WTC11 (cell line): ENCODE measurements around the gene AKAP11. TPM values are rescaled to one million over a fixed set of nuclear protein-coding genes. Genes with fewer than 3 reads are reported as not detected.

Source experiments
- ATAC-seq: fragments of 200-7000 bp; cut with Tn5 transposase; 2 replicates; pipeline ENCODE4 v1.10.0; 2021; ENCODE audit warnings: mild to moderate bottlenecking, moderate library complexity
- CTCF ChIA-PET: fragments of 300-600 bp; sonication (Branson Sonifier 250); formaldehyde crosslinking; loops from one replicate; lab custom pipeline; 2021; ENCODE audit warnings: antibody characterized with exemption; lab: Charles Lee
- POLR2A ChIA-PET: fragments of 350-600 bp; sonication (Branson Sonifier 250); formaldehyde crosslinking; loops from one replicate; lab custom pipeline; 2021; ENCODE audit warnings: antibody characterized with exemption; lab: Charles Lee
- DNase-seq: peaks from one replicate; pipeline ENCODE4 v3.0.0; 2021; ENCODE audit warnings: low spot score
- H3K27ac Mint-ChIP-seq: 2 replicates; pipeline ENCODE4 v1.8.0; 2021; ENCODE audit warnings: mixed read lengths
- H3K27me3 Mint-ChIP-seq: 2 replicates; pipeline ENCODE4 v1.8.0; 2021; ENCODE audit warnings: low read depth, mild to moderate bottlenecking, moderate library complexity, mixed read lengths
- H3K36me3 Mint-ChIP-seq: 2 replicates; pipeline ENCODE4 v1.8.0; 2021; ENCODE audit warnings: mixed read lengths
- H3K4me1 Mint-ChIP-seq: 2 replicates; pipeline ENCODE4 v1.8.0; 2022; ENCODE audit warnings: mixed read lengths
- H3K4me3 Mint-ChIP-seq: 2 replicates; pipeline ENCODE4 v1.8.0; 2021; ENCODE audit warnings: mild to moderate bottlenecking, moderate library complexity, mixed read lengths
- H3K9me3 Mint-ChIP-seq: 2 replicates; pipeline ENCODE4 v1.8.0; 2021; ENCODE audit warnings: mixed read lengths
- ETV6 ChIP-seq: sonication (generic); formaldehyde crosslinking; IDR thresholded peaks from 2 replicates; pipeline ENCODE4 v1.8.1; 2022; ENCODE audit warnings: mild to moderate bottlenecking, missing genetic modification reagents
- MAX ChIP-seq: sonication (generic); formaldehyde crosslinking; IDR thresholded peaks from 2 replicates; pipeline ENCODE4 v1.8.0; 2022; ENCODE audit warnings: mild to moderate bottlenecking, missing genetic modification reagents
- MYBL2 ChIP-seq: sonication (generic); formaldehyde crosslinking; IDR thresholded peaks from 2 replicates; pipeline ENCODE4 v1.8.1; 2023; ENCODE audit warnings: mild to moderate bottlenecking, moderate library complexity, missing genetic modification reagents
- NR2C2 ChIP-seq: sonication (generic); formaldehyde crosslinking; IDR thresholded peaks from 2 replicates; pipeline ENCODE4 v1.8.0; 2022; ENCODE audit warnings: mild to moderate bottlenecking, missing genetic modification reagents
- NR3C1 ChIP-seq: sonication (generic); formaldehyde crosslinking; conservative IDR thresholded peaks from 2 replicates; pipeline ENCODE4 v1.8.1; 2023; ENCODE audit warnings: low read depth, mild to moderate bottlenecking, missing genetic modification reagents
- RORB ChIP-seq: fragments of 250-450 bp; sonication (Bioruptor Pico); IDR thresholded peaks from 2 replicates; pipeline ENCODE4 v1.9.0; 2021; ENCODE audit warnings: mild to moderate bottlenecking
- SMAD3 ChIP-seq: sonication (generic); formaldehyde crosslinking; IDR thresholded peaks from 2 replicates; pipeline ENCODE4 v1.8.0; 2022; ENCODE audit warnings: missing genetic modification reagents, mild to moderate bottlenecking, borderline replicate concordance
- SP1 ChIP-seq: sonication (generic); formaldehyde crosslinking; conservative IDR thresholded peaks from 2 replicates; pipeline ENCODE4 v1.8.1; 2022; ENCODE audit warnings: missing genetic modification reagents
- TEAD1 ChIP-seq: sonication (generic); formaldehyde crosslinking; IDR thresholded peaks from 2 replicates; pipeline ENCODE4 v1.8.0; 2022; ENCODE audit warnings: mild to moderate bottlenecking, missing genetic modification reagents
- TEAD4 ChIP-seq: sonication (generic); formaldehyde crosslinking; IDR thresholded peaks from 2 replicates; pipeline ENCODE4 v1.8.0; 2022; ENCODE audit warnings: mild to moderate bottlenecking, missing genetic modification reagents
- ZNF219 ChIP-seq: sonication (generic); formaldehyde crosslinking; IDR thresholded peaks from 2 replicates; pipeline ENCODE4 v1.8.0; 2023; ENCODE audit warnings: missing genetic modification reagents, mild to moderate bottlenecking, borderline replicate concordance
- ZNF396 ChIP-seq: fragments of 250-450 bp; sonication (Bioruptor Pico); IDR thresholded peaks from 2 replicates; pipeline ENCODE4 v1.8.0; 2021; ENCODE audit warnings: mild to moderate bottlenecking, moderate library complexity, borderline replicate concordance
- ZNF416 ChIP-seq: fragments of 250-450 bp; sonication (Bioruptor Pico); IDR thresholded peaks from 2 replicates; pipeline ENCODE4 v1.9.0; 2021; ENCODE audit warnings: mild to moderate bottlenecking, inconsistent platforms
- ZNF532 ChIP-seq: fragments of 250-450 bp; sonication (Bioruptor Pico); IDR thresholded peaks from 2 replicates; pipeline ENCODE4 v1.9.0; 2021; ENCODE audit warnings: mild to moderate bottlenecking, borderline replicate concordance
- total RNA-seq: library from RNA; stranded (reverse); gene quantifications from 3 replicates; pipeline ENCODE4 v1.2.3, GENCODE V29; 2021
- TF ChIP-seq, protein P1 (sequence below): sonication (generic); formaldehyde crosslinking; conservative IDR thresholded peaks from 2 replicates; pipeline ENCODE4 v1.8.1; 2022; ENCODE audit warnings: mild to moderate bottlenecking, missing genetic modification reagents
- TF ChIP-seq, protein P2 (sequence below): sonication (generic); formaldehyde crosslinking; IDR thresholded peaks from 2 replicates; pipeline ENCODE4 v1.8.0; 2022; ENCODE audit warnings: mild to moderate bottlenecking, missing genetic modification reagents
- TF ChIP-seq, protein P3 (sequence below): sonication (generic); formaldehyde crosslinking; IDR thresholded peaks from 2 replicates; pipeline ENCODE4 v1.8.1; 2022; ENCODE audit warnings: missing genetic modification reagents, borderline replicate concordance
- TF ChIP-seq, protein P4 (sequence below): fragments of 200-600 bp; IDR thresholded peaks from 2 replicates; pipeline ENCODE4 v1.8.0; 2022; ENCODE audit warnings: antibody characterized with exemption

The AKAP11 gene
- total RNA-seq, 1 experiment from 2014 or later = 16.7 TPM

GRCh38 chr13:42259515-42259914 lies 12.4 kb upstream of the AKAP11 start (continued):
- TF ChIP-seq, protein P1, sequence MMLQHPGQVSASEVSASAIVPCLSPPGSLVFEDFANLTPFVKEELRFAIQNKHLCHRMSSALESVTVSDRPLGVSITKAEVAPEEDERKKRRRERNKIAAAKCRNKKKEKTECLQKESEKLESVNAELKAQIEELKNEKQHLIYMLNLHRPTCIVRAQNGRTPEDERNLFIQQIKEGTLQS (CRISPR knock-in tag) = no peak

DNA sequence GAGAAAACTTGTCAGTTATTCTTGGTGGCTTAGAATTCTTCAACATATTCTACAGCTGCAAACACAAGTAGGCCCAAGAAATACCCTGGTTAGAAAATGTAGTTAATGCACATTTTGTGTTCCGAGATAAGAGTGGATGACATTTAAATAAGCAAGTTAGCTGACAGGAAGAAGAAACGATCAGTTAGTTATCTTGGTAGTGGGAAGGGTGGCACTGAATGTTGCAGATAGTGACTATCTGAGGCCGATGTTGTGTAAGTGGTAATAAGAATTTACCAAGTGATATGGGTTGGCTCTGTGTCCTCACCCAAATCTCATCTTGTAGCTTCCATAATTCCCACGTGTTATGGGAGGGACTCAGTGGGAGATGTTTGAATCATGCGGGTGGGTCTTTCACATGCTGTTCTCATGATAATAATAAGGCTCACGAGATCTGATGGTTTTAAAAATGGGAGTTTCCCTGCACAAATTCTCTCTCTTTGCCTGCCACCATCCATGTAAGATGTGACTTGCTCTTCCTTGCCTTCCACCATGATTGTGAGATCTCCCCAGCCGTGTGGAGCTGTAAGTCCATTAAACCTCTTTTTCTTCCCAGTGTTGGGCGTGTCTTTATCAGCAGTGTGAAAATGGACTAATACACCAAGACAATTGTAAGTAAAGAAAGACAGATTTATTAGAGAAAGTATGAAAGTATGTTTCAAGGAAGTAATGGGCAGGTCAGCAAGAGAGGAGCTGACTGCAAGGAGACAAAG lies 10.9 kb upstream of the AKAP11 start:
- ChIA-PET POLR2A (no interaction called here), CTCF (no interaction called here)
- TF ChIP-seq, protein P1 (CRISPR knock-in tag) = no peak
- no peak for TF ChIP-seq NR3C1 (CRISPR knock-in tag)
- TF ChIP-seq, protein P2, sequence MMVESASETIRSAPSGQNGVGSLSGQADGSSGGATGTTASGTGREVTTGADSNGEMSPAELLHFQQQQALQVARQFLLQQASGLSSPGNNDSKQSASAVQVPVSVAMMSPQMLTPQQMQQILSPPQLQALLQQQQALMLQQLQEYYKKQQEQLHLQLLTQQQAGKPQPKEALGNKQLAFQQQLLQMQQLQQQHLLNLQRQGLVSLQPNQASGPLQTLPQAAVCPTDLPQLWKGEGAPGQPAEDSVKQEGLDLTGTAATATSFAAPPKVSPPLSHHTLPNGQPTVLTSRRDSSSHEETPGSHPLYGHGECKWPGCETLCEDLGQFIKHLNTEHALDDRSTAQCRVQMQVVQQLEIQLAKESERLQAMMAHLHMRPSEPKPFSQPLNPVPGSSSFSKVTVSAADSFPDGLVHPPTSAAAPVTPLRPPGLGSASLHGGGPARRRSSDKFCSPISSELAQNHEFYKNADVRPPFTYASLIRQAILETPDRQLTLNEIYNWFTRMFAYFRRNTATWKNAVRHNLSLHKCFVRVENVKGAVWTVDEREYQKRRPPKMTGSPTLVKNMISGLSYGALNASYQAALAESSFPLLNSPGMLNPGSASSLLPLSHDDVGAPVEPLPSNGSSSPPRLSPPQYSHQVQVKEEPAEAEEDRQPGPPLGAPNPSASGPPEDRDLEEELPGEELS (CRISPR knock-in tag) = no peak
- no peak for TF ChIP-seq ETV6 (CRISPR knock-in tag)
- no peak for TF ChIP-seq SP1 (CRISPR knock-in tag)
- TF ChIP-seq ZNF219 (CRISPR knock-in tag) = no peak
- no peak for TF ChIP-seq TEAD4
- TF ChIP-seq ZNF532 (CRISPR knock-in tag) = no peak
- TF ChIP-seq, protein P3, sequence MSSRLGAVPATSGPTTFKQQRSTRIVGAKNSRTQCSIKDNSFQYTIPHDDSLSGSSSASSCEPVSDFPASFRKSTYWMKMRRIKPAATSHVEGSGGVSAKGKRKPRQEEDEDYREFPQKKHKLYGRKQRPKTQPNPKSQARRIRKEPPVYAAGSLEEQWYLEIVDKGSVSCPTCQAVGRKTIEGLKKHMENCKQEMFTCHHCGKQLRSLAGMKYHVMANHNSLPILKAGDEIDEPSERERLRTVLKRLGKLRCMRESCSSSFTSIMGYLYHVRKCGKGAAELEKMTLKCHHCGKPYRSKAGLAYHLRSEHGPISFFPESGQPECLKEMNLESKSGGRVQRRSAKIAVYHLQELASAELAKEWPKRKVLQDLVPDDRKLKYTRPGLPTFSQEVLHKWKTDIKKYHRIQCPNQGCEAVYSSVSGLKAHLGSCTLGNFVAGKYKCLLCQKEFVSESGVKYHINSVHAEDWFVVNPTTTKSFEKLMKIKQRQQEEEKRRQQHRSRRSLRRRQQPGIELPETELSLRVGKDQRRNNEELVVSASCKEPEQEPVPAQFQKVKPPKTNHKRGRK (CRISPR knock-in tag) = no peak
- no peak for TF ChIP-seq MAX
- TF ChIP-seq TEAD1 (CRISPR knock-in tag) = no peak
- no peak for TF ChIP-seq ZNF416 (CRISPR knock-in tag)
- peaks cover 16% of the 10 kb centered on the region for H3K36me3 Mint-ChIP-seq
- peaks cover 15% of the 10 kb centered on the region for H3K4me1 Mint-ChIP-seq
- DNase-seq = no peak
- H3K9me3 Mint-ChIP-seq = peaks cover 29% of the 10 kb centered on the region
- H3K4me3 Mint-ChIP-seq = no peak overlapping the region
- H3K27me3 Mint-ChIP-seq = peaks cover 13% of the 10 kb centered on the region
- no peak for ATAC-seq
- H3K27ac Mint-ChIP-seq = no peak overlapping the region

GRCh38 chr13:42266473-42266872 lies 5.5 kb upstream of the AKAP11 start:
- no peak overlapping the region for H3K4me3 Mint-ChIP-seq
- H3K27me3 Mint-ChIP-seq = peaks cover 15% of the 10 kb centered on the region
- CTCF ChIA-PET = no interaction called here
- no peak overlapping the region for H3K27ac Mint-ChIP-seq
- DNase-seq (no peak), ATAC-seq (peak; percentile 14; the same call in 1 of the 2 replicates)
- peaks cover 5% of the 10 kb centered on the region; the same call in 1 of the 2 replicates for H3K4me1 Mint-ChIP-seq
- H3K36me3 Mint-ChIP-seq = peaks cover 27% of the 10 kb centered on the region
- POLR2A ChIA-PET = no interaction called here
- H3K9me3 Mint-ChIP-seq = peaks cover 40% of the 10 kb centered on the region
- TF ChIP-seq, protein P4, sequence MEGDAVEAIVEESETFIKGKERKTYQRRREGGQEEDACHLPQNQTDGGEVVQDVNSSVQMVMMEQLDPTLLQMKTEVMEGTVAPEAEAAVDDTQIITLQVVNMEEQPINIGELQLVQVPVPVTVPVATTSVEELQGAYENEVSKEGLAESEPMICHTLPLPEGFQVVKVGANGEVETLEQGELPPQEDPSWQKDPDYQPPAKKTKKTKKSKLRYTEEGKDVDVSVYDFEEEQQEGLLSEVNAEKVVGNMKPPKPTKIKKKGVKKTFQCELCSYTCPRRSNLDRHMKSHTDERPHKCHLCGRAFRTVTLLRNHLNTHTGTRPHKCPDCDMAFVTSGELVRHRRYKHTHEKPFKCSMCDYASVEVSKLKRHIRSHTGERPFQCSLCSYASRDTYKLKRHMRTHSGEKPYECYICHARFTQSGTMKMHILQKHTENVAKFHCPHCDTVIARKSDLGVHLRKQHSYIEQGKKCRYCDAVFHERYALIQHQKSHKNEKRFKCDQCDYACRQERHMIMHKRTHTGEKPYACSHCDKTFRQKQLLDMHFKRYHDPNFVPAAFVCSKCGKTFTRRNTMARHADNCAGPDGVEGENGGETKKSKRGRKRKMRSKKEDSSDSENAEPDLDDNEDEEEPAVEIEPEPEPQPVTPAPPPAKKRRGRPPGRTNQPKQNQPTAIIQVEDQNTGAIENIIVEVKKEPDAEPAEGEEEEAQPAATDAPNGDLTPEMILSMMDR = no peak
- TF ChIP-seq NR2C2 (CRISPR knock-in tag) = no peak
- TF ChIP-seq SMAD3 (CRISPR knock-in tag) = no peak
- TF ChIP-seq MYBL2 (CRISPR knock-in tag) = no peak
- TF ChIP-seq, protein P3 (CRISPR knock-in tag) = no peak
- no peak for TF ChIP-seq RORB (CRISPR knock-in tag)
- TF ChIP-seq ZNF396 (CRISPR knock-in tag) = no peak
